Liver (tissue), 9 donors: ENCODE measurements around the gene MTCH2. TPM values are rescaled to one million over a fixed set of nuclear protein-coding genes. Genes with fewer than 3 reads are reported as not detected.
A peak's percentile ranks its signal among the peaks of the same experiment; 100 is the strongest.

Source experiments
- DNase-seq: peaks from one replicate; pipeline ENCODE4 v3.0.0-alpha.2; 2017; ENCODE audit warnings: low spot score
- H3K27ac ChIP-seq, 2 donors: one replicate each; pipeline ENCODE4 v1.7.0; 2013; ENCODE audit warnings: inconsistent platforms in 2 of 2, low read length in 2 of 2, control low read depth in 1 of 2, low read depth in 1 of 2, mild to moderate bottlenecking in 1 of 2
- H3K27me3 ChIP-seq, 4 donors: one replicate each; pipeline versions ENCODE4 v1.6.1 to v1.7.0; 2013; ENCODE audit warnings: low read length in 3 of 4, inconsistent platforms in 1 of 4, mild to moderate bottlenecking in 1 of 4, moderate library complexity in 1 of 4; ENCODE audit not compliant: control insufficient read depth in 4 of 4, insufficient read depth in 4 of 4
- H3K36me3 ChIP-seq, 4 donors: one replicate each; pipeline versions ENCODE4 v1.6.1 to v1.7.0; 2013; ENCODE audit warnings: low read length in 3 of 4, mild to moderate bottlenecking in 3 of 4, low read depth in 1 of 4, moderate library complexity in 1 of 4; ENCODE audit not compliant: control insufficient read depth in 4 of 4, insufficient read depth in 3 of 4
- H3K4me1 ChIP-seq, 4 donors: one replicate each; pipeline versions ENCODE4 v1.6.1 to v1.7.0; 2013; ENCODE audit warnings: low read length in 3 of 4, mild to moderate bottlenecking in 3 of 4, moderate library complexity in 1 of 4; ENCODE audit not compliant: control insufficient read depth in 4 of 4, insufficient read depth in 4 of 4
- H3K4me3 ChIP-seq, 3 donors: one replicate each; pipeline versions ENCODE4 v1.6.1 to v1.7.0; 2013; ENCODE audit warnings: low read length in 3 of 3, control low read depth in 1 of 3, low read depth in 1 of 3, mild to moderate bottlenecking in 1 of 3
- H3K9ac ChIP-seq, 2 donors: one replicate each; pipeline ENCODE4 v1.7.0; 2013; ENCODE audit warnings: low read length in 2 of 2, mild to moderate bottlenecking in 2 of 2, moderate library complexity in 2 of 2, control low read depth in 1 of 2, low read depth in 1 of 2
- H3K9me3 ChIP-seq, 4 donors: one replicate each; pipeline versions ENCODE4 v1.6.1 to v1.7.0; 2013; ENCODE audit warnings: low read length in 3 of 4; ENCODE audit not compliant: control insufficient read depth in 4 of 4
- EGR1 ChIP-seq, 2 donors: IDR thresholded peaks; 2 replicates each; pipeline ENCODE4 v1.6.1; 2016 to 2018; ENCODE audit warnings: antibody characterized with exemption in 2 of 2, low read depth in 2 of 2
- FOXA2 ChIP-seq: IDR thresholded peaks from 2 replicates; pipeline ENCODE4 v1.6.1; 2016; ENCODE audit warnings: antibody characterized with exemption
- GABPA ChIP-seq, 2 donors: IDR thresholded peaks in 1 of 2; conservative IDR thresholded peaks in 1 of 2; 2 replicates each; pipeline ENCODE4 v1.6.1; 2016; ENCODE audit warnings: antibody characterized with exemption in 2 of 2, mild to moderate bottlenecking in 1 of 2, moderate library complexity in 1 of 2
- HNF4A ChIP-seq, 2 donors: conservative IDR thresholded peaks; 2 replicates each; pipeline ENCODE4 v1.6.1; 2016; ENCODE audit warnings: antibody characterized with exemption in 2 of 2, mild to moderate bottlenecking in 2 of 2
- HNF4G ChIP-seq: IDR thresholded peaks from 2 replicates; pipeline ENCODE4 v1.6.1; 2016; ENCODE audit warnings: antibody characterized with exemption
- JUND ChIP-seq, 2 donors: IDR thresholded peaks; 2 replicates each; pipeline ENCODE4 v1.6.1; 2016; ENCODE audit warnings: antibody characterized with exemption in 2 of 2
- NR2F2 ChIP-seq: IDR thresholded peaks from 2 replicates; pipeline ENCODE4 v1.6.1; 2016; ENCODE audit warnings: antibody characterized with exemption
- RAD21 ChIP-seq, 2 donors: IDR thresholded peaks; 2 replicates each; pipeline ENCODE4 v1.6.1; 2016; ENCODE audit warnings: antibody characterized with exemption in 2 of 2, mild to moderate bottlenecking in 2 of 2
- RXRA ChIP-seq, 2 donors: IDR thresholded peaks; 2 replicates each; pipeline ENCODE4 v1.6.1; 2017 to 2018; ENCODE audit warnings: antibody characterized with exemption in 2 of 2, mild to moderate bottlenecking in 1 of 2
- SP1 ChIP-seq: IDR thresholded peaks from 2 replicates; pipeline ENCODE4 v1.6.1; 2018; ENCODE audit warnings: antibody characterized with exemption, mild to moderate bottlenecking
- TAF1 ChIP-seq: conservative IDR thresholded peaks from 2 replicates; pipeline ENCODE4 v1.6.1; 2016; ENCODE audit warnings: antibody characterized with exemption, mild to moderate bottlenecking
- YY1 ChIP-seq: IDR thresholded peaks from 2 replicates; pipeline ENCODE4 v1.6.1; 2016; ENCODE audit warnings: antibody characterized with exemption, mild to moderate bottlenecking
- WGBS: extraction: QIAGEN DNeasy Blood & Tissue Kit; methylation state at CpG from one replicate; pipeline ENCODE4 v1.1.7; 2013; 5-methylcytosine and 5-hydroxymethylcytosine counted together
- polyA plus RNA-seq, 2 donors: library from polyadenylated mRNA; stranded (reverse) in 1 of 2; unstranded in 1 of 2; fragments of 200-250 nt in 1 of 2; fragments of >200 nt in 1 of 2; fragmentation: Nextera tagmentation in 1 of 2; extraction: Ambion mirVana in 1 of 2; gene quantifications; one replicate each; pipeline versions ENCODE4 v1.2.1 to v1.2.3, GENCODE V29; 2013 to 2015
- total RNA-seq, 2 donors: library from RNA; depleted of rRNA; stranded (reverse); fragments of >200 nt; gene quantifications; one replicate each; pipeline ENCODE4 v1.2.3, GENCODE V29; 2014
- TF ChIP-seq, protein P1 (sequence below): IDR thresholded peaks from 2 replicates; pipeline ENCODE4 v1.6.1; 2016; ENCODE audit warnings: antibody characterized with exemption
- TF ChIP-seq, protein P2 (sequence below): IDR thresholded peaks from 2 replicates; pipeline ENCODE4 v1.6.1; 2016; ENCODE audit warnings: antibody characterized with exemption, mild to moderate bottlenecking
- TF ChIP-seq, protein P3 (sequence below): IDR thresholded peaks from 2 replicates; pipeline ENCODE4 v1.6.1; 2016; ENCODE audit warnings: antibody characterized with exemption
- TF ChIP-seq, protein P4 (sequence below): fragments of 150-350 bp; IDR thresholded peaks from 2 replicates; pipeline ENCODE4 v1.5.1; 2017; ENCODE audit warnings: improper control_type of control experiment, low read depth, low read length; ENCODE audit not compliant: missing input control
- TF ChIP-seq, protein P5 (sequence below): IDR thresholded peaks from 2 replicates; pipeline ENCODE4 v1.6.1; 2016; ENCODE audit warnings: antibody characterized with exemption
- donor health status: healthy.
- donor health status: healthy.
- donor health status: healthy.
- donor health status: healthy.
- donor health status: healthy.

The MTCH2 gene
- total RNA-seq = 100 to 1,000 TPM in 1 of 2 donors, 10 to 100 TPM in 1; 62.5 to 129 TPM
- polyA plus RNA-seq = 100 to 1,000 TPM; 123 to 304 TPM

DNA sequence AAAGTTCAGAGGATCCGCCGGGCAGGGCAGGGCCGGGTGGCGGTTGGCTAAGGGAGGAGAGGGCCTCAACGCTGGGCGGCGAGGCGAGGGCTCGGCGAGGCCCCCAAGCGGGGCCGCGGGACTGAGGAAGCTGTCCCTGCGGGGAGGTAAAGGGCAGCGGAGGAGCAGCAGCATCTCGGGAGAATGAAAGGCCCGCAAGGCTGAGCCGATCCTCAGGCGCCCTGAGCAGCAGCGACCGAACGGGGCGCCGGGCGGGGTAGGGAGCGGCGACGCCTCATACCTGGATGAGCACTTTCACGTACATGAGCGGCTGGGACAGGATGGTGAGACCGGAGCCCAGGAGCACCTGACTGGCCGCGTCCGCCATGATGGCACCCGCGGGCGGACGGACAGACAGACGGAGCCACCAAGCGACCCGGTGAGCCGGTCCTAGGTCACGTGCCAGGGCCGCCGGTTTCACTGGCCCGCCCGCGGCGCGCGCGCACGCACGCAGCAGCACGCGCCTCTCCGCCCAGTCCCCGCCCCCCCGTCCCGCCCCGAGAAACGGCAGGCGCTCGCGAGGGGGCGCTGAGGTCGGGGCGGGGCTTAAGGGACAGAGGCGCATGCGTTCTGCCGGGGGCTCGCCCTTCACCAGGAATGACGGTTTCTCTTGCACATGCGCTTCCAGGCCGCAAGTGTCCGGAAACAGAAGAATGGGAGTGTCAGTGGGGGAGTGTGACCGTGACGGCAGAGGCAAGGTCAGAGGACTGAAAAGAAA is at the start of gene MTCH2:
Gene MTCH2, minus strand, starts transcription at position 461 of the 757 bp plus-strand sequence. Its CDS starts 94 bp downstream, at position 367.
- Histone ChIP-seq H3K4me3 (peak within 1 kb of the TSS; percentile 79 to 96 (median 93)), H3K9ac (peak within 1 kb of the TSS; percentile 88 to 99), H3K27ac (peak within 1 kb of the TSS; percentile 92 to 95), H3K9me3 (no peaks in the 10 kb centered on the region), H3K27me3 (no peaks in the 10 kb centered on the region), H3K36me3 (peaks cover 2 to 16% (median 13%) of the 10 kb centered on the region in 4 donors), H3K4me1 (peaks cover 2 to 24% (median 15%) of the 10 kb centered on the region in 4 donors)
- TF ChIP-seq NR2F2 (no peak), GABPA (IDR thresholded peaks at IDR 0.05 in 1 of 2, conservative IDR thresholded peaks at IDR 0.05 in 1 of 2) (peak in 1 of 2 donors; percentile 69), TAF1 (peak; percentile 59), RXRA (IDR thresholded peaks at IDR 0.05) (peak in 1 of 2 donors; percentile 36), HNF4G (no peak), YY1 (peak; percentile 97), SP1 (peak; percentile 54), HNF4A (conservative IDR thresholded peaks at IDR 0.05) (peak in 1 of 2 donors; percentile 56), JUND (IDR thresholded peaks at IDR 0.05) (no peak), FOXA2 (peak; percentile 6), RAD21 (IDR thresholded peaks at IDR 0.05) (peak in 1 of 2 donors; percentile 42), EGR1 (IDR thresholded peaks at IDR 0.05; ENCODE audit: low read depth in 2 of 2) (peak in 1 of 2 donors; percentile 59)
- TF ChIP-seq, protein P1, sequence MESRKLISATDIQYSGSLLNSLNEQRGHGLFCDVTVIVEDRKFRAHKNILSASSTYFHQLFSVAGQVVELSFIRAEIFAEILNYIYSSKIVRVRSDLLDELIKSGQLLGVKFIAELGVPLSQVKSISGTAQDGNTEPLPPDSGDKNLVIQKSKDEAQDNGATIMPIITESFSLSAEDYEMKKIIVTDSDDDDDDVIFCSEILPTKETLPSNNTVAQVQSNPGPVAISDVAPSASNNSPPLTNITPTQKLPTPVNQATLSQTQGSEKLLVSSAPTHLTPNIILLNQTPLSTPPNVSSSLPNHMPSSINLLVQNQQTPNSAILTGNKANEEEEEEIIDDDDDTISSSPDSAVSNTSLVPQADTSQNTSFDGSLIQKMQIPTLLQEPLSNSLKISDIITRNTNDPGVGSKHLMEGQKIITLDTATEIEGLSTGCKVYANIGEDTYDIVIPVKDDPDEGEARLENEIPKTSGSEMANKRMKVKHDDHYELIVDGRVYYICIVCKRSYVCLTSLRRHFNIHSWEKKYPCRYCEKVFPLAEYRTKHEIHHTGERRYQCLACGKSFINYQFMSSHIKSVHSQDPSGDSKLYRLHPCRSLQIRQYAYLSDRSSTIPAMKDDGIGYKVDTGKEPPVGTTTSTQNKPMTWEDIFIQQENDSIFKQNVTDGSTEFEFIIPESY = peak; percentile 92
- TF ChIP-seq, protein P2, sequence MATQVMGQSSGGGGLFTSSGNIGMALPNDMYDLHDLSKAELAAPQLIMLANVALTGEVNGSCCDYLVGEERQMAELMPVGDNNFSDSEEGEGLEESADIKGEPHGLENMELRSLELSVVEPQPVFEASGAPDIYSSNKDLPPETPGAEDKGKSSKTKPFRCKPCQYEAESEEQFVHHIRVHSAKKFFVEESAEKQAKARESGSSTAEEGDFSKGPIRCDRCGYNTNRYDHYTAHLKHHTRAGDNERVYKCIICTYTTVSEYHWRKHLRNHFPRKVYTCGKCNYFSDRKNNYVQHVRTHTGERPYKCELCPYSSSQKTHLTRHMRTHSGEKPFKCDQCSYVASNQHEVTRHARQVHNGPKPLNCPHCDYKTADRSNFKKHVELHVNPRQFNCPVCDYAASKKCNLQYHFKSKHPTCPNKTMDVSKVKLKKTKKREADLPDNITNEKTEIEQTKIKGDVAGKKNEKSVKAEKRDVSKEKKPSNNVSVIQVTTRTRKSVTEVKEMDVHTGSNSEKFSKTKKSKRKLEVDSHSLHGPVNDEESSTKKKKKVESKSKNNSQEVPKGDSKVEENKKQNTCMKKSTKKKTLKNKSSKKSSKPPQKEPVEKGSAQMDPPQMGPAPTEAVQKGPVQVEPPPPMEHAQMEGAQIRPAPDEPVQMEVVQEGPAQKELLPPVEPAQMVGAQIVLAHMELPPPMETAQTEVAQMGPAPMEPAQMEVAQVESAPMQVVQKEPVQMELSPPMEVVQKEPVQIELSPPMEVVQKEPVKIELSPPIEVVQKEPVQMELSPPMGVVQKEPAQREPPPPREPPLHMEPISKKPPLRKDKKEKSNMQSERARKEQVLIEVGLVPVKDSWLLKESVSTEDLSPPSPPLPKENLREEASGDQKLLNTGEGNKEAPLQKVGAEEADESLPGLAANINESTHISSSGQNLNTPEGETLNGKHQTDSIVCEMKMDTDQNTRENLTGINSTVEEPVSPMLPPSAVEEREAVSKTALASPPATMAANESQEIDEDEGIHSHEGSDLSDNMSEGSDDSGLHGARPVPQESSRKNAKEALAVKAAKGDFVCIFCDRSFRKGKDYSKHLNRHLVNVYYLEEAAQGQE = peak; percentile 76
- TF ChIP-seq, protein P3, sequence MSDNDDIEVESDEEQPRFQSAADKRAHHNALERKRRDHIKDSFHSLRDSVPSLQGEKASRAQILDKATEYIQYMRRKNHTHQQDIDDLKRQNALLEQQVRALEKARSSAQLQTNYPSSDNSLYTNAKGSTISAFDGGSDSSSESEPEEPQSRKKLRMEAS = peak; percentile 83
- TF ChIP-seq, protein P4, sequence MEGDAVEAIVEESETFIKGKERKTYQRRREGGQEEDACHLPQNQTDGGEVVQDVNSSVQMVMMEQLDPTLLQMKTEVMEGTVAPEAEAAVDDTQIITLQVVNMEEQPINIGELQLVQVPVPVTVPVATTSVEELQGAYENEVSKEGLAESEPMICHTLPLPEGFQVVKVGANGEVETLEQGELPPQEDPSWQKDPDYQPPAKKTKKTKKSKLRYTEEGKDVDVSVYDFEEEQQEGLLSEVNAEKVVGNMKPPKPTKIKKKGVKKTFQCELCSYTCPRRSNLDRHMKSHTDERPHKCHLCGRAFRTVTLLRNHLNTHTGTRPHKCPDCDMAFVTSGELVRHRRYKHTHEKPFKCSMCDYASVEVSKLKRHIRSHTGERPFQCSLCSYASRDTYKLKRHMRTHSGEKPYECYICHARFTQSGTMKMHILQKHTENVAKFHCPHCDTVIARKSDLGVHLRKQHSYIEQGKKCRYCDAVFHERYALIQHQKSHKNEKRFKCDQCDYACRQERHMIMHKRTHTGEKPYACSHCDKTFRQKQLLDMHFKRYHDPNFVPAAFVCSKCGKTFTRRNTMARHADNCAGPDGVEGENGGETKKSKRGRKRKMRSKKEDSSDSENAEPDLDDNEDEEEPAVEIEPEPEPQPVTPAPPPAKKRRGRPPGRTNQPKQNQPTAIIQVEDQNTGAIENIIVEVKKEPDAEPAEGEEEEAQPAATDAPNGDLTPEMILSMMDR = peak; percentile 37
- TF ChIP-seq, protein P5, sequence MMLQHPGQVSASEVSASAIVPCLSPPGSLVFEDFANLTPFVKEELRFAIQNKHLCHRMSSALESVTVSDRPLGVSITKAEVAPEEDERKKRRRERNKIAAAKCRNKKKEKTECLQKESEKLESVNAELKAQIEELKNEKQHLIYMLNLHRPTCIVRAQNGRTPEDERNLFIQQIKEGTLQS = no peak
- 1% methylated on average over 78 of the region's 78 CpGs for WGBS
- DNase-seq = peak; percentile 98
